Smooth muscle cell of the brain vasculature (primary cell): Measurements from ENCODE around the gene FBN1.

Source experiments
- DNase-seq: peaks from one replicate; pipeline ENCODE4 v3.0.0-alpha.2; 2012; ENCODE audit warnings: low read depth, low spot score

FBN1 gene

DNA sequence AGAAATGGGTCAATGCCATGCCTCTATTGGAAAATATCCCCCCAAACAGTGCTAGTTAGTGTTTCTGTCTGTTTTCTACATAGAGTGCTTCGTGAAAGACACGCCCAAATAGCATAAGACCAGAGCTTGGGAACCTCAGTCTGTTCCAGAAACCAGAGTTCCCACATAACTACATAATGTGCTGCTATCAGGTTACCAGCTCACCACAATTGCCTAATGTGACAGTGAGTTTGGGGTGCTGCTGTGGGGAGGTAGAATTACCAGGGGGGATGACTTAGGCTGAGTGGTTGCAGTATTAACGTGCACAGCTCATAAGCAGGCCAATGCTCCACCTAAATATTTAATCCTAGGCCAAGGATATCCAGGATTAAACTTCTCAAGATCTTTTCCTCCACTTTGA is 275.0 kb downstream of the FBN1 start:
- DNase-seq = no peak

DNA sequence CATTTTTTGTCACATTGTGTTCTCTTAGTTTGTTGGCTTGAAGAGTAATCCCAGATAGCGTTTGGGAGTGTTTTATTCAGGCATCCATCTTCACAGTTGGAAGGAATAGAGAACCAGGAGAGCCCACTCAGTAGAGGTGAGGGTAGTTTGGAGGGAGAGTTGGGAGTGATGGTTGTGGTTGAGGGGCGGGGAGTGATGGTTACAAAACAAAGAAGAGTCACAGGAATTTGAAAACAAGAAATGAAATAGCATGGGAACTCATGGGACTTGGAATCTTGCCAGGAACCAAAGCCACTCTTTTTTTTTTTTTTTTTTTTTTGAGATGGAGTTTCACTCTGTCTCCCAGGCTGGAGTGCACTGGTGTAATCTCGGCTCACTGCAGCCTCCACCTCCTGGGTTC is 278.0 kb downstream of the FBN1 start:
- DNase-seq = no peak

DNA sequence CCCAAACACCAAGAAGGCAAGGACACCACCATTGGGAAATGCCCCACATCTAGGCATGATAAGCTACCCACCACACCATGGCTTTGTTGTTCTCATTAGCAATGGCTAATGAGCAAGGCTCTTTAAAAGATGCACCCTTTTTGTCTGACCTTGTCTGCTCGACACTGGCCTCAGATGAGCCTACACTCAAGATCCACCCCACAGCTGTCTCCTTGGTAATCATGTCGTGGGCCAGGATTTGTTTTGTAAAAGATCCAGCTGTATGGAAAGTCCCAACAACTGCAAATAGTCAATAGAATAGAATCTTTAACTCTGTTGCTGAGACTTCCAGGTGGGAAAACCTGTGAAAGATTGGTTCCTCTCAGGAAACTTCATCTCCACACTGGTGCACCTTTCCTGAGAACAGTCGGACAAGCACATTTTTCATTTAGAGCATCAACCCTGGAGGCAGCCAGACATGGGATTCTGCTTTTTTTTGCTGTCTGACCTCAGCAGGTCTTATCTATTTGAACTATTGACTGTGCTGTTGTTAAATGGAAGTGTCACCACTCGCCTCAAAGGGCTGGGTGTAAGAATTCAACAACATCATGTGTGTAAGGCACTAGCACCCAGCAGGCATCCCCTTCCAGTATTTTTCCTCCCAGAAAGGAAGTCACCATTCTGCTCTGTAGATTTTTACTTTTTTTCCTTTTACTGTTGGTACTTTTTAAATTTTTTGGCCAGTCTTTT is 278.8 kb downstream of the FBN1 start:
- no peak for DNase-seq

DNA sequence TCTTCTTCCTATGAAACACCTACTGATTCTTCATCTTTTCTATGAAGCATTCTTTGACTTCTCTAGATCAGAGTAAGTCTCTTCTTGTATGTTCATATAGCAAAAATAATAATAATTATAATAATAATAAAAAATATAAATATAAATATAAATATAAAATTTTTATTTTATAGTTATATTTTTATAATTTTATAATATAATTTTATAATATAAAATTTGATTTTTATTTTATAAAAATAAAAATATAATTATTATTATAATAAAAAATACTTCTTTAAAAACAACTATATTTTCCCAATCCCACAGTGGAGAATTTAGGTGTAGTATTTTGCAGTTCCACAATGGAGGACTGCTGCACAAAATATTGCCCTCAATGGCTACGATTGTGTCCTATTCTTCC is 279.9 kb downstream of the FBN1 start:
- DNase-seq = no peak

DNA sequence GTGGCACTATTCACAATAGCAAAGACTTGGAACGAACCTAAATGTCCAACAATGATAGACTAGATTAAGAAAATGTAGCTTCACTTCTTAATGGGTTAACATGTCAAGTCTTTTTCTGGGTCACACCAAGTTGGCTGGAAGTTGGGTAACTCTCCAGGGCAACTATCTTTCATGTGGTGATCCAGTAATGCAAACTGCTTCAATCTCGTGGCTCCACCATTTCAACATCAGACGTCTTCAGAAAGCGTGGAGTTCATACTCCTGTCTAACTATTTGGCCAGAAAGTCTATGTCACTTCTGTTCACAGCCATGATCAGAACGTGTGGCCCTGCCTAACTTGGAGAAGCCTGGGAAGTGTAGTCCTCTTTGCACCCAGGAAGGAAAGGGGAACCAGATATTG is 282.0 kb downstream of the FBN1 start:
- DNase-seq = no peak

DNA sequence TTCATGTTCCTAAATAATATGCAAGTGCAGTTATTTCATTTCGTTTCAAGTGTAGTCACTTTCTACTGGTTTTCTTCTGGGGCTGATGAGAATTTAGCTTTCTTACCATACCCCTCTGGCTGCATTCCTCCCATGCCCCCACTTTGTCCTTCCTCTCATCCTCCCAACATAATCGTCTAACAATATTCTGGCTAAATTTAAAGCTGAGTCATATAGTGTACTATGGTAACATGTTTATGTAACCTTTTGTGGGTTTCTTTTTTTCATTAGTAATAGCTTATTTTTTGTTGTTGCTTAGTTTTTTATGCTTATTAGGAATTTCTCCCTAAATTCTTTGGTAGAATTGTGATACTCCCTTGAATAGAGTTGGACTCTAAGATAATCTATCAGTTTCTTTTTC is 283.8 kb downstream of the FBN1 start:
- DNase-seq = no peak

DNA sequence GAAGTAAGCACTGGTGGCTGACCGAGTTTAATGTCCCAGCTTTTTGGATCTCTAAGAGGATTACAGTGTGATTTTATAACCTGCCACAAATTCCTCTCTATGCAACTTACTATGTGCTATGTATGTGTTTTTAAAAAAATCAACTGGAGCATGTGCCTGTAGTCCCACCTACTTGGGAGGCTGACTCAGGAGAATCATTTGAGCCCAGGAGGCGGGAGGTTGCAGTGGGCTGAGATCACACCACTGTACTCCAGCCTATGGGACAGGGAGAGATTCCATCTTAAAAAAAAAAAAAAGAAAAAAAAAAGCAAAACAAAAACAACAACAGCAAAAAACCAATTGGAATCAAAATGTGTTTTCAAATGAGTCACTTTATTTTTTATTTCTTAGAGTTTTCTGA is 284.7 kb downstream of the FBN1 start:
- DNase-seq = no peak
